ENCODE data around the gene MAGEF1. TPM values are rescaled to one million over a fixed set of nuclear protein-coding genes. Genes with fewer than 3 reads are reported as not detected.

The MAGEF1 gene
- total RNA-seq, 2 experiments from 2014 or later = 20.6 to 22.5 TPM

DNA sequence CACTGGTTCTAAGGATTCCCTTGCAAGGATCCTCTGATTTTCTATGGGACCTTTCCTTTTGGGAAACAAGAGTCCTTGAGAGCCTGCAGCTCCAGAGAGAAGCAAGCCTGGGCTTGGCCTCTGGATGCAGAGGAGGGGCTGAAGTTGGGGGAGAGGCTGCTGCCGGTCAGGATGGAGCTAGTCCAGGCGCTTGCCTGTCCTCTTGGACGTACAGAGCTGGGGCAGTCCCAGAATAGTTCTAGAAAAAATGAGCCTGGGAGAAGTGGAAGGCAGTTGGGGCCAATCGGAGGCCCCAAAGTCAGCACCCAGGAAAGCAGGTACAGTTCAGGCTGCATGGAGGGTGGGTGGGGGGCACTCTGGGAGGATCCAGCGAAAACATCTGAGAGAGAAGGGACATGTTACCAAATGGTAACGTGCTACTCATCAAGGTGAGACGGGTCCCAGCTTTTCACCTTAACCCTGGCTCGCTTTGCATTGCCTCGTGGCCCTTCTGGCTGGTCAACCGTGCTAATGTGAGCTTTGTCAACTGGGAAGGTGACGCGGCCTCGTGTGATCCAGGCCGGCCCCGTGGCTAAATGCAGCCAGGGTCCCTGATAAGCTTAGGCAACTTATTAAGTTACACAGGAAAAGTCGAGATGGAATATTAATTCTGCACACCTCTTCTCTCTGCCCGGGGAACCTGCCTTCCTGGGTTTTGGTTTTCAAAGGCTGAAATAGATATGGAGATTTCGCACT is 38.7 kb upstream of the MAGEF1 start:
- Mint-ChIP-seq H3K27ac (no peak overlapping the region), H3K27me3 (peaks cover 12% of the 10 kb centered on the region), H3K4me3 (no peak overlapping the region), H3K36me3 (no peaks in the 10 kb centered on the region), H3K4me1 (ENCODE audit: low read depth) (peaks cover 9% of the 10 kb centered on the region), H3K9me3 (no peaks in the 10 kb centered on the region)
- ChIA-PET POLR2A (no interaction called here), CTCF (interaction anchor here (0.6 to 4.2 kb wide), 3 partner anchors 27 to 238 kb away, joined by 3 to 20 read pairs (median 3); partner anchors contain the start of gene EPHB3)
- intact Hi-C loops (cut with micrococcal nuclease) = no loop called here
- no peak for DNase-seq

DNA sequence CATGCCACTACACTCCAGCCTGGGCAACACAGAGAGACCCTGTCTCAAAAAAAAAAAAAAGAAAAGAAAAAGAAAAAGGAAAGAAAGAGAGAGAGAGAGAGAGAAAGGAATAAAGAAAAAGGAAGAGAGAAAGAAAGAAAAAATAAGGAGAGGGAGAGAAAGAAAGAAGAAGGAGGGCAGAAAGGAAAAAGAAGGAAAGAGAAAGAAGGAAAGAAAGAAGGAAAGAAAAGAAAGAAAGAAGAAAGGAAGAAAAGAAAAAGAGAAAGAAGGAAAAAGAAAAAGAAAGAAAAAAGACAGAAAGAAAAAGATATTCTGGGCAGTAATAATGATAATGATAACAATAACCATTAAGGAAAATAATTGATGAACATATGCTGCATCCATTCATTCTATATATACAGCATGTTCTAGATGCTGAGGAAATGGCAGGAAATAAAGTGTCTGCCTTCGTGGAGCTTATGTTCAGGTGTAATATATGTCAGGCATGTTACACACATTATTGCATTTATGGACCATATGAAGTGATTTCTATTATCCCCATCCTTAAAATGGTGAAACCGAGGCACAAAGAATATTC is 37.4 kb upstream of the MAGEF1 start:
- Mint-ChIP-seq H3K27me3 (peaks cover 12% of the 10 kb centered on the region), H3K36me3 (no peaks in the 10 kb centered on the region), H3K4me3 (no peak overlapping the region), H3K4me1 (ENCODE audit: low read depth) (peaks cover 9% of the 10 kb centered on the region), H3K27ac (no peak overlapping the region), H3K9me3 (no peaks in the 10 kb centered on the region)
- no peak for DNase-seq
- ChIA-PET POLR2A (no interaction called here), CTCF (interaction anchor here (0.5 to 4.2 kb wide), 2 partner anchors 188 to 780 kb away, joined by 3 to 20 read pairs; partner anchors contain the start of gene EPHB3)
- intact Hi-C loops (cut with micrococcal nuclease) = no loop called here

DNA sequence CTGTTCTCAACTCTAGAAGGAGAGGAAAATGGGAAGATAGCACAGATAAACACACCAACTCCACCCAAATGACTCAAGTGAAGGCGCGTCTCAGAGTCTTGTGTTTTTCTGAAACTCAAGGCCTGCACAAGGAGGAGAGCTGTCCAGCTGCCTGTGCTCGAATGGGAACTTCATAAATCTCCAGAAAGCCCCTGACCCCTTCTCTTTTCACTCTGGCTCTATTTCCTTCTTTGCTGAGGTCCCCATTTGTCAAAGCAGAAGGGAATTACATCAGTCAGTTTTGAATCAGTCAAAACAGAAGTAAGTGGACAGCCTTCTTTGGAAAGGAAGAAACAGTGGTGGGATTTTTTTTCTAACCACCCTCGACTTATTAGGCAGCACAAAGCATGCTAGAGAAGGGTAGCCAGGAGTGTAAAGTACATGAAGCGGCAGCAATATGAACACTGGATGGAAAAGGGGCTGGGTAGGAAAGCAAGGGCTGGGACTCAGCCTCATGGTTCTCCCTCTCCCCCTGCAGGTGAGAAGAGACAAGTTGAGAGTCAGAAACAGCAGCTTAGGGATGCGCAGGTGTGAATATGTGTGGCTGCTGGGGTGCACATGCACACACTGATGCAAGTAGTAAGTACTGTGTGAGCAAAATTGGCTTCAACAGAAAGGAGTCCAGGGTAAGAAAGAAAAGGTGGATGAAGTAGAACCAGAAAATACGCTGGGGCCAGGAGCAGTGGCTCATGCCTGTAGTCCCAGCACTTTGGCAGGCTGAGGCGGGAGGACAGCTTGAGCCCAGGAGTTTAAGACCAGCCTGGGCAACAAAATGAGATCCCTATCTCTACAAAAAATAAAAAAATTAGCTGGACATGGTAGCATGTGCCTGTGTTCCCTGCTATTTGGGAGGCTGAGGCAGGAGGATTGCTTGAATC is 36.6 kb upstream of the MAGEF1 start:
- peak; percentile 28 for DNase-seq
- peaks cover 12% of the 10 kb centered on the region for H3K27me3 Mint-ChIP-seq
- POLR2A ChIA-PET = no interaction called here
- no peaks in the 10 kb centered on the region for H3K9me3 Mint-ChIP-seq
- no peak overlapping the region for H3K4me3 Mint-ChIP-seq
- CTCF ChIA-PET = interaction anchor here (0.5 to 4.2 kb wide), 2 partner anchors 187 to 779 kb away, joined by 3 to 20 read pairs; partner anchors contain the start of gene EPHB3
- intact Hi-C loops (cut with micrococcal nuclease) = no loop called here
- peak overlapping the region; percentile 38 for H3K27ac Mint-ChIP-seq
- H3K36me3 Mint-ChIP-seq = no peaks in the 10 kb centered on the region
- peaks cover 9% of the 10 kb centered on the region for H3K4me1 Mint-ChIP-seq (ENCODE audit: low read depth)

DNA sequence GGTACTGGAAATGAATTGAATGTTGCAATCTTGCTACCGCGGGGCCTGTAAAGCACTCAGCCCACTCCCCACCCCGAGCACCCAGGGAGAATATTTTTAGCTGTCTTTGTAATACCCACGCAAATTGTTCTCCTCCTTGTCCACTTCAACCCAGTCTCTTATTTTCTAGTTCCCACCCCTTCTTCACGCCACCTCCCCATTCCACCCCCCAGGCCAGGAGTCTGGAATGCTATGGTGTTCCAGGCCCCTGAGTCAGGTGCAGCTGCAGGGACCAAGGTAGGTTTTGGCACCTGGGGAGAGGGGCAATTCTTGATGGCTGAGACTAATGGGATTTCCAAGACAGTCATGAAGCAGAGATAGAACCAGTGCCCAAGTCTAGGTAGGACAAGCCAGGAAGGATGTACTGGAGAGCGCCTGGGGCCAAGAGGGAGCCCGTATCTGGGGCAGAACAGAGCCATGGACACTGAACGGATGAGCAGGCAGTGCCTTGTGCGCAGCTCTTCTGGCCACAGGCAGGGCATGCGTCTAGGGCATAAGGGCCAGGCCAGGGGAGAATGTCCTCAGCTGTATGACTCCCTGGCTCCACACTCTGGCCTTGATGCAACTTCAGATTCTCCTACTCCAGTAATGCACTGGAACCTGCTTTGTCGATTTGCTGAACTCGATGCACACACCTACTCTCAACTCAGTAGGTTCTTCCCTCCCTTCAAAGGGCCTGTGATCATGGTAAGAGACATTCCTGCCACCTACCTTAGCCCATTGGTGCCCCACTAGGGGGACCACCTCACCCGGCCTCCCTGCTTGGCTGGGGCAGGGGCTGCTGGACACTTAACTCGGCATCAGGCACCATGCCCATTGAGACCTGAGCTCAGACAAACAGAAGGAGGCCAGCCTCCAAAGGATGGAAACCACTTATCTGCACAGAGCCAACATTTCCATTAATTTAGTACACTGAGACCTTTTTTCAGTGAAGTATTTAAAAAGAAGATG is 34.6 kb upstream of the MAGEF1 start:
- peaks cover 12% of the 10 kb centered on the region for H3K27me3 Mint-ChIP-seq
- ChIA-PET CTCF (no interaction called here), POLR2A (no interaction called here)
- no peak overlapping the region for H3K4me3 Mint-ChIP-seq
- H3K9me3 Mint-ChIP-seq = no peaks in the 10 kb centered on the region
- peaks cover 9% of the 10 kb centered on the region for H3K4me1 Mint-ChIP-seq (ENCODE audit: low read depth)
- H3K36me3 Mint-ChIP-seq = no peaks in the 10 kb centered on the region
- DNase-seq = no peak
- no peak overlapping the region for H3K27ac Mint-ChIP-seq
- intact Hi-C loops (cut with micrococcal nuclease) = no loop called here

DNA sequence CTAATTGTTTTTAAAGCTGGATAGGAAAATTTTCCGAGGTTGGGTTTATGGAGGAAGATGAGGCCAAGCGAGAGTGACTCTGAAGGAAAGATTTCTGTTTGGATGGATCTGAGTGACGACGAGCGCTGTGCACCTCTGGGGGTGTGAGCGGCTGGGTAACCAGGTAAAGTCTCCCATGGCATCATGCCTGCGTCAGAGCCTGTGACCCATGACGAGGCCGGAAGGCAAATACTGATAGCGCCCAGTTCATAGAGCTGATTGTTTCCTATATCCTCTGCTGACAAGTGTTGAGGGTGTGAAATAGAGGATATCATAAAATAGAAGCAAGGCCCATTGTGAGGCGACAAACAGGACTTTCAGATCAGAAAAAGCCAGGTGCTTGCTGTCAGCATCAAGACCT is 33.7 kb upstream of the MAGEF1 start:
- no peak overlapping the region for H3K4me3 Mint-ChIP-seq
- H3K4me1 Mint-ChIP-seq (ENCODE audit: low read depth) = peaks cover 9% of the 10 kb centered on the region
- CTCF ChIA-PET = no interaction called here
- H3K27ac Mint-ChIP-seq = no peak overlapping the region
- no peaks in the 10 kb centered on the region for H3K36me3 Mint-ChIP-seq
- H3K27me3 Mint-ChIP-seq = peaks cover 12% of the 10 kb centered on the region
- intact Hi-C loops (cut with micrococcal nuclease) = no loop called here
- no peak for DNase-seq
- POLR2A ChIA-PET = no interaction called here
- no peaks in the 10 kb centered on the region for H3K9me3 Mint-ChIP-seq

DNA sequence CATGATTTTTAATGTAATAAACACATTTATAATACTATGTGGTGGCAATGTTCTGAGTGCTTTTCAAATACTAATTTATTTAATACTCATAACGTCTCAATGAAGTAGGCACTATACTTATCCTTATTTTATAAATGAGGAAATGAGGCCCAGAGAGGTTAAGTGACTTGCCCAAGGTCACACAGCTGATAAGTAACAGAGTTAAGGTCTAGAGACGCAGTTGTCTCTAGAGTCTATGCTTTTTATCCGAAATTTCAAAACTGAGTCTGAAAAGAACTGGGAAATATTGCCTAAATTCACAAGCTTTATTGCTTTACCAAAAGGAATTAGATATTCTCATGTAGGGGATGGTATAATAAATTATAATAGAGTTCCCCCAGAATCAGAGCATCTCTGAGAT is 31.4 kb upstream of the MAGEF1 start:
- Mint-ChIP-seq H3K27ac (no peak overlapping the region), H3K4me3 (no peak overlapping the region), H3K36me3 (no peaks in the 10 kb centered on the region), H3K4me1 (ENCODE audit: low read depth) (peaks cover 8% of the 10 kb centered on the region), H3K9me3 (no peaks in the 10 kb centered on the region), H3K27me3 (peaks cover 4% of the 10 kb centered on the region)
- intact Hi-C loops (cut with micrococcal nuclease) = no loop called here
- ChIA-PET POLR2A (no interaction called here), CTCF (interaction anchor here (1.5 to 2.4 kb wide), 3 partner anchors 16 to 203 kb away, joined by 3 to 16 read pairs (median 5); partner anchors contain the start of gene EPHB3)
- DNase-seq = no peak

DNA sequence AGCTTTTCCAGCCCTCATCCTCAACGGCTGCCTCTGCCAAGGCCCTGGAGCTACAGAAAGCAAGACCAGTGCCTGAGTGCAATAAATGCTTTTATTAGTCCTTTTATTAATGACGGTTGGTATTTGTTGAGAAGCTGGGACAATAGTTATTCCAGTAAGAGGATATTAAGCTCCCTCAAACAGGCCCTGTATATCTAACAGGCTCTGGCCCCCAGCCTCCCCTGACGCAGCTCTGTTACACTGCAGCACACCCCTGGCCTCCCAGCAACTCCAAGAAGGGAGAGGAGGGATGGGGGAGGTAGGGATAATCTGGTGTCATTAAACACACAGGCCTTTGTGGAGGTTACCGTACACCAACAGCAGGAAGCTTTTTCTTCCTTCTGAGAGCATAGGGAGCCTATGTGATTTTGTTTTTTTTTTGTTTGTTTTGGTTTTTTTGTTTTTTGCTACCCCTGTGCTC is 30.8 kb upstream of the MAGEF1 start:
- Mint-ChIP-seq H3K27ac (no peak overlapping the region), H3K4me3 (no peak overlapping the region), H3K27me3 (peaks cover 2% of the 10 kb centered on the region), H3K36me3 (no peaks in the 10 kb centered on the region), H3K9me3 (no peaks in the 10 kb centered on the region), H3K4me1 (ENCODE audit: low read depth) (peaks cover 4% of the 10 kb centered on the region)
- ChIA-PET CTCF (interaction anchor here (0.7 to 2.4 kb wide), 3 partner anchors 16 to 182 kb away, joined by 3 to 16 read pairs (median 5); partner anchors contain the start of gene EPHB3), POLR2A (no interaction called here)
- intact Hi-C loops (cut with micrococcal nuclease) = no loop called here
- no peak for DNase-seq

DNA sequence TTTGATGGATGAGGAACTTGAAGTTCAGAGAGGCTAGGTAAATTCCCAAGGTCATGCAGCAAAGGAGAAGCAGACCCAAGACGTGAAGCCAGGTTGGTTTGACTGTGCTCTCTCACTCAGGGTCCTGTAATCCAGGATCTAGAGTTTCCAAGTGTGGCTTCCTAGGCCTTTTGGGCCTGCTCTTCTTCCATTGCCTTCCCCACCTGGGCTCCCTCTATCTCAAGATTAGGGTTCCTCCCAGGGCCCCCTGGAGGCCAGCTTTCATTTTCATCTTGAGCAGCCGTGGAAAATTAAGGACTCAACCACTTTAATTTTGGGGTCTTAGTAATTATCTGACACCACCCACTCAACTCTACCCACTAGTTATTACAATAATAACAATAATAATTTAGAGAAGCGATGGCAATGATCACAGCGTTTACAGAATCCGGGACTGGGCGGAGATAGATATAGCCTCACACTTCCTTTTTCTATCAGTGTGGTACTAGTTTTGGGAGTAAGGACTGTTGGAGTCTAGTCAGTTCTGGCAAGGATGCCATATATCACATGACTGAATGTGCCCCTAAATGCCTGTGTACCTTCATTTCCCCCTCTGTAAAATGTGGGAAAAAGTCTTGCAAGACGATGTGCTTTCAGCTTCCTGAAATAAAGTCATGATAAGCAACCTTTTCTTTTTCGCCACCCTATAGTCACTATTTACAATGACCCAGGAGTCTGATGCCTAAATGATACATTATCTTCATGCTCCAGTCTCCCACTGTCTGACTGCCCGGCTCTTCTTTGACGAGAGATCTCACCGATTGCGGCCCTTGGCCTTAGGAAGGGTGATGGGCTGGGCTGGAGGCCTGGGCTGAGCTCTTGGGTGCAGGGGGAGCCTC is 30.2 kb upstream of the MAGEF1 start:
- DNase-seq = no peak
- peaks cover 2% of the 10 kb centered on the region for H3K27me3 Mint-ChIP-seq
- intact Hi-C loops (cut with micrococcal nuclease) = no loop called here
- no peak overlapping the region for H3K4me3 Mint-ChIP-seq
- peaks cover 4% of the 10 kb centered on the region for H3K4me1 Mint-ChIP-seq (ENCODE audit: low read depth)
- POLR2A ChIA-PET = no interaction called here
- no peaks in the 10 kb centered on the region for H3K36me3 Mint-ChIP-seq
- no peaks in the 10 kb centered on the region for H3K9me3 Mint-ChIP-seq
- CTCF ChIA-PET = interaction anchor here (0.7 to 2.4 kb wide), 3 partner anchors 15 to 181 kb away, joined by 3 to 16 read pairs (median 6); partner anchors contain the start of gene EPHB3
- no peak overlapping the region for H3K27ac Mint-ChIP-seq

DNA sequence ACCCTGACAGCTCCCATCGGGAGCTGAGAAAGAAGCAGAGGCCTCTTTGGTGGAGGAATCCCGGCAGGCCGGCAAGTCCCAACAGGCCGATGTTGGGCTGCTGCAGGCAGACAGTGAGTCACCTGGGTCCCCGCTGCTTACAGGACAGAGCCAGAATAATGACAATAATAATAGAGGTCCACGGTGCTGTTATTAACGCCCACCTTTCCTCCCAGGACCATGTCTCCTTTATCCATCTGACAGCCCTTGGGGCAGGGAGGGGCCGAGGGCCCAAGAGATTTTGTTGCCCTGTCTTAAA is 29.3 kb upstream of the MAGEF1 start:
- no peaks in the 10 kb centered on the region for H3K9me3 Mint-ChIP-seq
- POLR2A ChIA-PET = no interaction called here
- H3K4me3 Mint-ChIP-seq = no peak overlapping the region
- peaks cover 4% of the 10 kb centered on the region for H3K4me1 Mint-ChIP-seq (ENCODE audit: low read depth)
- intact Hi-C loops (cut with micrococcal nuclease) = no loop called here
- H3K36me3 Mint-ChIP-seq = no peaks in the 10 kb centered on the region
- no peak overlapping the region for H3K27ac Mint-ChIP-seq
- CTCF ChIA-PET = interaction anchor here (0.6 to 2.3 kb wide), 2 partner anchors 147 to 180 kb away, joined by 3 to 6 read pairs; partner anchors contain the start of gene EPHB3
- H3K27me3 Mint-ChIP-seq = peaks cover 4% of the 10 kb centered on the region
- no peak for DNase-seq

DNA sequence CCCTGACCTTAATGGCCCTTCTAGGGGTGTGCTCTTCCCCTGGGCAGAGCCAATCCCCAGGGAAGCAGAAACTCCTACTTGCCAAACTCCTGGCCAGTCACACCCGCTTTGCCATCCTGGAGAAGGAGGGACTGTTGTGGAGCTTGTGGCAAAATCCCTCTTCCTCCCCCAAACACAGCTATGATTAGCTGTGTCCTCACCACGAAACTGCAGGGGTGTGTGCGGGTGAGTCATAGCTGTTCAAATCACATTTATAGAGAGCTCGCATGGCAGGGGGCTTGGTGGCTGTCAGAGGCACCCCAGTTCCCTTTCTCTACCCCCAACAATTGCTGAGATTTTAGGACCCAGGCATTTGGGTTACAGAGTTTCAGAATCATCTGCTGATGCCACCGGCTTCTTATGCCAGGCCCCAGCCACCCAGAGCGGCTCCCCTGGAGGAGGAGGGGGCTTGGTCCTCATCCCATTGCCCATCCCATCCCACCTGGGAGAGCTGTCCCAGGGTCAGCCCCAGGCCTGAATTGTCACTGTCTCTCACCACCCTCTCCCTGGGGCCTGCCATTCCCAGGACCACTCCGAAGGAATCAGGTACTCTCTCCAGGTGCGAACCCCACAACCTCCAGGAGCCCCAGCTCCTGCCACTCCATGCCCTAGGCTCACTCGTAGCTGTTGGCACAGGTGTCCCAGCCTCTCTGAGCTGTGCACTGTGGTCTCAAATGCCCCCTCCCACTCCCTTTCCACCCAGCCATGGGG is 28.8 kb upstream of the MAGEF1 start:
- CTCF ChIA-PET = interaction anchor here (0.6 to 2.3 kb wide), 4 partner anchors 14 to 179 kb away, joined by 3 to 6 read pairs (median 5); partner anchors contain the start of gene EPHB3
- Mint-ChIP-seq H3K27me3 (peaks cover 4% of the 10 kb centered on the region), H3K36me3 (no peaks in the 10 kb centered on the region), H3K4me3 (no peak overlapping the region), H3K4me1 (ENCODE audit: low read depth) (peaks cover 4% of the 10 kb centered on the region), H3K9me3 (no peaks in the 10 kb centered on the region), H3K27ac (no peak overlapping the region)
- peak; percentile 52 for DNase-seq
- POLR2A ChIA-PET = no interaction called here
- intact Hi-C loops (cut with micrococcal nuclease) = no loop called here

Measured in activated CD4-positive, alpha-beta memory T cell treated with anti-CD3 and anti-CD28 coated beads for 36 hours (primary cell).